LNCAP (cell line): ENCODE data around the gene PTPRN2.

ENCODE experiments used
- TF ChIP-seq, protein P1 (sequence below): fragments of 450-650 bp; IDR thresholded peaks from 2 replicates; pipeline ENCODE4 v1.5.1; 2017; ENCODE audit warnings: mild to moderate bottlenecking

Gene PTPRN2

DNA sequence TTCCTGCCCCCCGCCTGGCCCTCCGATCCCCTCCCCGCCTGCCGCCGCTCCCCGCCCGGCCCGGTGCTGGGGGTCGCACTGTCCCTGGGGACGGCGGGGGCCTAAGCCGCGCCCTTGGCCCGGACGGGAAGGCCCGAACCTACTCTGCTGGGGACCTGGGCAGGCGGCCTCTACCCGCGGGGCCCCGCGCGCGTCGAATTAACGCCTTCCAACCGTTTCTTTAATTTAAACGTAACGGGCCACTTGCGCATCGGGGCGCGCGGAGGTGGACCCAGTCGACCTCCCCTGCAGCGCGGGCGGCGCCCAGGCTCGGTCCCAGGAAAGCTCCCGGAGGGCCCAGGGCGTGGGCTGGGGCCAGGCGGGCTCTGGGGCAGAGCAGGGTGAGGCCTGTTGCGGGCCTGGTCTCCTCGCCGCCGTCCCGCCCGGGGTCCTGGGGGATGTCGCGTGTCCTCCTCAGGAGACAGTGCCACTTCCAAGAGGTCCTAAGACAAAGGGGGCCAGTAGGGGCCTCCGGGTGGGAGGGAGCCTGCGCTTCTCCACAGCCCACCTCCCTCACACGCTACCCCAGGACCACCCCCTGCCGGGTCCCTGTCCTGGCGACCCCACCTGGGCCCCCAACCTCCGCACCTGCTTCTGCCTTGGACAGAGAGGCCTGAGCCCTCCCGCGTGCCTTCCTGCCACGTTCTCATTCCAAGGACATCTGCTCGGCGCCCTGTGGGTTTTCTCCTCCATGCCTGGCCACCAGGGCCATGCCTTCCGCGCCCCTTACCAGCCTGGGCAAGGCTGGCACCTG, 658 bp upstream of the PTPRN2 start:
- TF ChIP-seq, protein P1, sequence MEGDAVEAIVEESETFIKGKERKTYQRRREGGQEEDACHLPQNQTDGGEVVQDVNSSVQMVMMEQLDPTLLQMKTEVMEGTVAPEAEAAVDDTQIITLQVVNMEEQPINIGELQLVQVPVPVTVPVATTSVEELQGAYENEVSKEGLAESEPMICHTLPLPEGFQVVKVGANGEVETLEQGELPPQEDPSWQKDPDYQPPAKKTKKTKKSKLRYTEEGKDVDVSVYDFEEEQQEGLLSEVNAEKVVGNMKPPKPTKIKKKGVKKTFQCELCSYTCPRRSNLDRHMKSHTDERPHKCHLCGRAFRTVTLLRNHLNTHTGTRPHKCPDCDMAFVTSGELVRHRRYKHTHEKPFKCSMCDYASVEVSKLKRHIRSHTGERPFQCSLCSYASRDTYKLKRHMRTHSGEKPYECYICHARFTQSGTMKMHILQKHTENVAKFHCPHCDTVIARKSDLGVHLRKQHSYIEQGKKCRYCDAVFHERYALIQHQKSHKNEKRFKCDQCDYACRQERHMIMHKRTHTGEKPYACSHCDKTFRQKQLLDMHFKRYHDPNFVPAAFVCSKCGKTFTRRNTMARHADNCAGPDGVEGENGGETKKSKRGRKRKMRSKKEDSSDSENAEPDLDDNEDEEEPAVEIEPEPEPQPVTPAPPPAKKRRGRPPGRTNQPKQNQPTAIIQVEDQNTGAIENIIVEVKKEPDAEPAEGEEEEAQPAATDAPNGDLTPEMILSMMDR: no peak

DNA sequence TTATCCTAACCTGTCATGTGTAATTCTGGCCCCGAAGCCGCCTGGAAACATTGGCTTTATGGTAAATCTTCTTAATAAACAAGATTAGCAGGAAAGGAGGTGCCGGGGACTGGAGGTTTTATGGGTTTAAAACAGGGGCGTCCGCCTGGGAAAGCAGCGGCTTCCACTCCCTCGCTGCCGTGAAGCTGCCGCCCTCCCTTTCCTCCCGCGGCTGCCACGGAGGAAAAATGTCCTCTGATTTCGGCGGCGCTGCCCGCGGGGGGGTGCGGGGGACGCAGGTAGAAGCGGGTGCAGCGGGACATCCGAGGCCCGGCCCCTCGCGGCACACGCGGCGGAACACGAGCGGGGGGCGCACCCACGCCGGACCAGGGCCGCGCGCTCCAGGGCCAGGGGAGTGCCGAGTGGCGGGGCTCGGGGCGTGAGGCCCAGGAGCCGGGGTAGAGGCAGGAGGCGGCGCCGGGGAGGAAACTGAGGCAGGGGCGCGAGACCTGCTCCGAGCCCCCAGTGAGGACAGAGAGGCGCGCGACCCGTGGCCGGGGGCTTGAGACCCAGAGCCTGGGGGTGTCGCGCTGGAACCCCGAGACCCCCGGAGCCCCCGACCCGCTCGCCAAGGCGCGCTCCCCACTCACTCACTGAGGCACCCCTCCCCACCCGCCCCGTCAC, 993 bp downstream of the PTPRN2 start:
- TF ChIP-seq, protein P1: no peak

DNA sequence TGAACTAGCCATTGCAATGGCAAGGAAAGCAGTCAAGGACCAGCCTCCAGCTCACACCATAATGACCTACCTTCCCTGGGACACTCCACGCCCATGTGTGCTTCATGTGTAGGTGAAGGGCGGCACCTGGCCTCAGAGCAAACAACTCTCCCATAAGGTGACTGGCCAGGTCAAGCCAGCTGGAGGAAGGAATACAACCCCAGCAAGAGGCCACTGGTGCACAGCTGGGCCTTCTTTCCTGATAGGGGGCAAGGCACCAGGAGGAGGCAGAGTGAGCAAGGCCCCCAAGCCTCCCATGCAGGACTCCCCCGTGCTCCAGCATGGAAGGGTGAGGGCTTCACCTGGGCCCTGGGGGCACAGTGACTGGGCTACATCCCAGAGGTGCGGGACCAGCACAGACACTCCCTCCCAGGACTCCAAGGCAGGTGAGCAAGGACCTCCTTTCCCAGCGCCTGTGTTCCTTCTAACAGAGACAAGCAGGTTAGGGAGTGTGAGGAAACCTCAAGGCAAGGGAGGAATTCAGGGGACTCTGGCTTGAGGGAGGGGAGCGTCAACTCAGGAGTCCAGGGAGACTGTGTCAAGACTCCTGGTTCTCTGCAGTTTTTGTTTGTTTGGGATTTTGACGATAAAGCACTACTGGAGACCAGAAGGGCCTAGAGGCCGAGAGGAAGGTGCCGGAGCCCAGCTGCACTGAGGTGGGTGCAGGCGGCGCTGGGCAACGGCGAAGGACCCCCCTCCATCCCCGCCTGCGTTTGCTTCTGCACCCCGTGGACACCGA, 1.7 kb downstream of the PTPRN2 start:
- TF ChIP-seq, protein P1: no peak

DNA sequence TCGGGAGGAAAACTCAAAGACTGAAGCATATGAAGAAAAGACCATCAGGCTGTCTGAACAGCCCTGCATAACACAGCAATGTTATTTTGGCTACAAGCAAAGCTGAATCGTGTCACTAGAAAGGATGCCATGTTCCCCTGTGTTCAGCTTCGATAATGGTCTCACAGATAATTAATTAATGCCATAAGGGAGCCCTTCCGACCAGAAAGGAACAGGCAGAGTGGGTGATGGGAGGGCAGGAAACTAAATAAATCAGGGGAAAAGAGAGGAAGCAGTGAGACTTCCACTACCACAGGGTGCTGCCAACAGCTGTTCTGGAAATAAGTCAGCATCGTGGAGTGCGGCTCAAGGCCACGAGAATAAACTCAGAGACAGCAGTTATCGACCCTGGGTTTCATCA, 3.2 kb downstream of the PTPRN2 start:
- TF ChIP-seq, protein P1: no peak

DNA sequence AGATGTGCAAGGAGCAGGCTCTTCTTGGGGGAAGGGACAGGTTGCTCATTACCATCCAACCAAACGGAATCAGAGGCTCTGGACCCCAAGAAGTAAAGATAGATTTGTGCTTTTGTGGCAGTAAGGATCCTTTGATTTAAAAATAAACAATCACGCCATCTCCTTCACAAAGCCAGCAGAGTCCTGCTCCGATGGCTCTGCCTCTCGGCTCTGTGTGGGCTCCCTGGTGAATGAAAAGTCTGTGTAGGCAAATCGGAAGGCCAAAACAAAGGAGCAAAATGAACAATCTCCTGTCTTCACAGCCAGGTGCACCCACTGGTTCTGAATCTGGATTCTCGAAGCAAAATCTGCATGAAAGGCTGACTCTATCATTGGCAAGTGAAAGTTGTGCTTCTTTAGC, 3.8 kb downstream of the PTPRN2 start:
- TF ChIP-seq, protein P1: no peak

DNA sequence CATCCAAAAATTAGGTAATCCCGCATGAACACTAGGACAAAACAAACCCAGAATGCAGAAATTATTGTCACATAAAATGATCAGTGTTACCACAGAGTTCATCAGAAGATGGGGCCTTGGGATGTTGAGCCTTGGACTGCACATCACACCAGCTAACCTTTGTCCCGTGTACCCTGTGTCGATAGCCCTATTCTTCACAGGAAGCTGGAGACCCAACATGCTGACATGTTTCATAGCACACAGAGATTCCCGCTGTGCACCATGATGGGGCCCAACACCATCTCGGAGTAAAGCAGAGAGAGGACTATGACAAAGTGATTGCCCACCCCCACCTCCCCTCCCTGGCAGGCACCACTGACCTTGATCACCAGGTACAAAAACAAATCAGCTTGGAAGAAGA, 4.5 kb downstream of the PTPRN2 start:
- TF ChIP-seq, protein P1: no peak

DNA sequence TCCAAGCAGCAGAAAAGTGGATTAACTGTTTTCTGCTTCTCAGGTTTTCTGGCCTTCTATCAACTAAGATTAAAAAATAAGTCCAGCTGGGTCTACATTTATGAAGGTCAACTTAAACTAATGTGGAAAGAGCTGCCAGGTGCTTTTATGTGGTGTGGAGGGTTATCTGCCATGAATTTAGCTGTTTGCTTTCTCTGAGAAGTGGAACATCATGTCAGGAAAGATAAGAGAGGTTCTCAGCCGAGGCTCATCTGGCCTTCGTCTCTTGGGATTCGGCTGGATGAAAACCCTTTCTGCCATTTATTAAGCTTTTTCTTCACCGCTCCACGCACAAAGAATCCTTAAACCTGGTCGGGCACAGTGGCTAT, 5.5 kb downstream of the PTPRN2 start:
- TF ChIP-seq, protein P1: no peak
